Loucy (cell line): ENCODE results near the gene ABCB9.

Experiments used
- H2AFZ ChIP-seq: fragments of 200-600 bp; sonication (generic); 2 replicates; pipeline ENCODE4 v1.6.0; 2016; ENCODE audit warnings: antibody characterized with exemption, mild to moderate bottlenecking, low read length, moderate library complexity
- H3F3A ChIP-seq: fragments of 200-600 bp; 2 replicates; pipeline ENCODE4 v1.6.0; 2016; ENCODE audit warnings: antibody characterized with exemption, low read depth, mild to moderate bottlenecking
- H3K27me3 ChIP-seq: fragments of 200-600 bp; sonication (generic); 2 replicates; pipeline ENCODE4 v1.6.1; 2014; ENCODE audit warnings: low read length, mild to moderate bottlenecking; ENCODE audit not compliant: insufficient read depth, poor library complexity, severe bottlenecking
- H3K36me3 ChIP-seq: fragments of 200-600 bp; sonication (generic); 2 replicates; pipeline ENCODE4 v1.6.1; 2016; ENCODE audit warnings: low read length; ENCODE audit not compliant: insufficient read depth
- H3K4me1 ChIP-seq: fragments of 200-600 bp; sonication (generic); 2 replicates; pipeline ENCODE4 v1.5.1; 2014; ENCODE audit warnings: low read length, mild to moderate bottlenecking; ENCODE audit not compliant: insufficient read depth, poor library complexity, severe bottlenecking
- H3K4me2 ChIP-seq: fragments of 200-600 bp; sonication (generic); 2 replicates; pipeline ENCODE4 v1.6.0; 2014; ENCODE audit warnings: antibody characterized with exemption, low read length, low read depth, mild to moderate bottlenecking; ENCODE audit not compliant: poor library complexity, severe bottlenecking
- H3K4me3 ChIP-seq: fragments of 200-600 bp; sonication (generic); 2 replicates; pipeline ENCODE4 v1.5.1; 2014; ENCODE audit warnings: low read length, mild to moderate bottlenecking, mixed read lengths; ENCODE audit not compliant: poor library complexity, severe bottlenecking
- H3K79me2 ChIP-seq: fragments of 200-600 bp; sonication (generic); 2 replicates; pipeline ENCODE4 v1.6.1; 2014; ENCODE audit warnings: low read length; ENCODE audit not compliant: insufficient read depth
- H3K9ac ChIP-seq: fragments of 200-600 bp; sonication (generic); 2 replicates; pipeline ENCODE4 v1.6.0; 2014; ENCODE audit warnings: mild to moderate bottlenecking, low read depth, low read length, moderate library complexity; ENCODE audit not compliant: poor library complexity, severe bottlenecking
- H3K9me2 ChIP-seq: fragments of 200-600 bp; sonication (generic); replicated peaks from 2 replicates; pipeline ENCODE4 v1.6.1; 2016; ENCODE audit warnings: low read depth, low read length, mixed read lengths
- H3K9me3 ChIP-seq: fragments of 200-600 bp; sonication (generic); 2 replicates; pipeline ENCODE4 v1.6.1; 2014; ENCODE audit warnings: mild to moderate bottlenecking, antibody characterized with exemption, low read length, low read depth; ENCODE audit not compliant: insufficient read depth
- H4K20me1 ChIP-seq: fragments of 200-600 bp; sonication (generic); 2 replicates; pipeline ENCODE4 v1.6.0; 2014; ENCODE audit warnings: antibody characterized with exemption, low read length, mild to moderate bottlenecking; ENCODE audit not compliant: insufficient read depth, poor library complexity, severe bottlenecking
- EZH2phosphoT487 ChIP-seq: fragments of 200-600 bp; IDR thresholded peaks from 2 replicates; pipeline ENCODE4 v1.6.1; 2018; ENCODE audit warnings: antibody characterized with exemption, mild to moderate bottlenecking, moderate library complexity, borderline replicate concordance
- TF ChIP-seq, protein P1 (sequence below): fragments of 200-600 bp; sonication (generic); conservative IDR thresholded peaks from 2 replicates; pipeline ENCODE4 v1.5.1; 2014; ENCODE audit warnings: mild to moderate bottlenecking, antibody characterized with exemption, low read length

The ABCB9 gene

DNA sequence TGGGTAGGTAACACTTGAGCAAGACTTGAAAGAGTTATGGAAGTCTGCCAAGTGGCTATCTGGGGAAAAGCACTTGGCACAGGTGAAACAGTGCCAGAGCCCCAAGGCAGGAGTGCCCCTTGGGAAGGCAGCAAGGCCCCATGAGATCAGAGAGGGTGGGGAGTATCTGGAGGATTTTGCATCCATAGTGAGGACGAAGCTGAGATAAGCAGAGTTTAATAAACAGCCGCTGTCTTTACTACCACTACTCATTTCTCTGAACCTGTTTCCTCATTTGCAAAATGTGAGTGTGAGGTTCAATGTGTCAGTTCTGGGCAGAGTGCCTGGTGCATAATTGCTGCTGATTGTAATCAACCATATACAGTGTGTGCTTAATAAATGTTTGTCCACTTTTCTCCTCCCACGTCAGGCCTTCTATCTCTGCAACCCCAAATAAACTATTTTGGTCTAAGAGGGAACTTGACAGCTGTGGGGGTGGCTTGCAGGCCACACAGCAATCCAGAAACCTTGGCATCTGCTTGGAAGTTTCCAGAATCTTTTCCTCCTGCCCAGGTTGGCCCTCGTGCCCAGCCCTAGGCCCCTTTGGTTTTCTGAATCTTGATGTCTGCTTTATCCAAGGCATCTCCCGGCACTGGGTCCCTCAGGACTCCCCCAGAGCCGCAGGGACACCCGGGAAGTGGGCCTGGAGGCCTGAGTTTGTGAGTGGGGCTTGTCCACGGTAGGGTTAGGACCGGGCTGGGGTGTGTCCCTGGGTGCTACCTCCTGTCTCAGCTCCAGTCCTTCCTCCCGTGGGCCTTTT, 4.5 kb downstream of the ABCB9 start:
- Histone ChIP-seq H4K20me1 (no peaks in the 10 kb centered on the region), H3K9me2 (no peaks in the 10 kb centered on the region), H3K27me3 (no peaks in the 10 kb centered on the region), H2AFZ (no peak overlapping the region), H3K9ac (no peak overlapping the region), H3K36me3 (no peaks in the 10 kb centered on the region), H3K9me3 (no peaks in the 10 kb centered on the region), H3K79me2 (no peaks in the 10 kb centered on the region), H3K4me3 (no peak overlapping the region), H3K4me1 (peaks cover 8% of the 10 kb centered on the region), H3K4me2 (no peak overlapping the region), H3F3A (no peaks in the 10 kb centered on the region)
- TF ChIP-seq, protein P1, sequence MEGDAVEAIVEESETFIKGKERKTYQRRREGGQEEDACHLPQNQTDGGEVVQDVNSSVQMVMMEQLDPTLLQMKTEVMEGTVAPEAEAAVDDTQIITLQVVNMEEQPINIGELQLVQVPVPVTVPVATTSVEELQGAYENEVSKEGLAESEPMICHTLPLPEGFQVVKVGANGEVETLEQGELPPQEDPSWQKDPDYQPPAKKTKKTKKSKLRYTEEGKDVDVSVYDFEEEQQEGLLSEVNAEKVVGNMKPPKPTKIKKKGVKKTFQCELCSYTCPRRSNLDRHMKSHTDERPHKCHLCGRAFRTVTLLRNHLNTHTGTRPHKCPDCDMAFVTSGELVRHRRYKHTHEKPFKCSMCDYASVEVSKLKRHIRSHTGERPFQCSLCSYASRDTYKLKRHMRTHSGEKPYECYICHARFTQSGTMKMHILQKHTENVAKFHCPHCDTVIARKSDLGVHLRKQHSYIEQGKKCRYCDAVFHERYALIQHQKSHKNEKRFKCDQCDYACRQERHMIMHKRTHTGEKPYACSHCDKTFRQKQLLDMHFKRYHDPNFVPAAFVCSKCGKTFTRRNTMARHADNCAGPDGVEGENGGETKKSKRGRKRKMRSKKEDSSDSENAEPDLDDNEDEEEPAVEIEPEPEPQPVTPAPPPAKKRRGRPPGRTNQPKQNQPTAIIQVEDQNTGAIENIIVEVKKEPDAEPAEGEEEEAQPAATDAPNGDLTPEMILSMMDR, result no peak
- TF ChIP-seq EZH2phosphoT487, result no peak

DNA sequence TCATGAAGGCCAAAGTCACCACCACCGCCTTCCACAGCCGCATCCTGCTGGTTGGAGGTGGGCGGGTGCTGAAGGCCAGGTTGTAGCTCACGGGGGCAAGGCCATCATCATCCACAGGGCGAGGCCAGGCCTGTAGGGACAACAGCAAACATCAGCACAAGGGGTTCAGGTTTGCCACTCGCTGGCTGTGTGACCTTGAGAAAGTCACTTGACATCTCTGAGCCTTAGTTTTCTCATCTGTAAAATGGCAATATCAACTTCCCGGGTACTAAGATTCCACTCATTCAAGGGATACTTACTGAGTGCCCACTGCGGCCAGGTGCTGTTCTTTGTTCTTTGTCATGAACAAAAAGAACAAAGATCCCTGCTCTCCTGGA, 6.1 kb downstream of the ABCB9 start:
- H3K79me2 ChIP-seq, result no peaks in the 10 kb centered on the region
- TF ChIP-seq, protein P1, result no peak
- H3K9me3 ChIP-seq, result no peaks in the 10 kb centered on the region
- no peaks in the 10 kb centered on the region for H3K4me1 ChIP-seq
- H3K36me3 ChIP-seq, result no peaks in the 10 kb centered on the region
- no peak overlapping the region for H3K9ac ChIP-seq
- no peaks in the 10 kb centered on the region for H3F3A ChIP-seq
- no peaks in the 10 kb centered on the region for H3K27me3 ChIP-seq
- H3K4me3 ChIP-seq, result no peak overlapping the region
- no peaks in the 10 kb centered on the region for H4K20me1 ChIP-seq
- H3K4me2 ChIP-seq, result no peak overlapping the region
- no peaks in the 10 kb centered on the region for H3K9me2 ChIP-seq
- no peak overlapping the region for H2AFZ ChIP-seq

DNA sequence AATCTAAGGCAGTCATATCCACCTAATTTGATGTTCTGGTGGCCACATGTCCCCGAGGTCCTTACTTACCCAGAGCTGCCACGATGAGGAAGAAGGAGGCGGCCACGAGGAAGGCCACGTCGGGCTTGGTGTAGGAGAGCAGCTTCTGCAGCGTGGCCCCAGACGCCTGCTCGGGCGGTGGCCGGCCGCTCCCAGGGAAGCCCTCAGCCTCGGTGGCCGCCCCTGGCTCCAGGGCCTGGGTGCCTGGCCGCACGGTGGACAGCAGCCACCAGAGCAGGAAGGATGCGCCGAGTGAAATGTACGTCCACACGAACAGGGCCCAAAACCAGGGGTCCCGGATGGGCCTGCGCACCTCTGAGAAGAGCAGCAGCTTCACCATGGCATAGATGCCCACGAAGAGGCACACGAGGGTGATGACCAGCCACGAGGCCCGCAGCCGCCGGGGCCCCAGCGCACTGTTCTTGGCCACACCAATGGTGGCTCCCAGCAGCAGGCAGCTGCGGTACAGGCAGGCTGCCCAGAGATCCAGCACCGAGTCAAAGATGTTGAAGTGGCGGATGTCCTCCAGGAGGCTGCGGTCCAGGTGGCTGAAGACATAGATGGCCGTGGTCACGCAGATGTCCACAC, 6.6 kb downstream of the ABCB9 start:
- H3K9ac ChIP-seq, result no peak overlapping the region

More for the DNA sequence above, 6.6 kb downstream of the ABCB9 start:
- Histone ChIP-seq H3K9me2 (no peaks in the 10 kb centered on the region), H3F3A (no peaks in the 10 kb centered on the region), H4K20me1 (no peaks in the 10 kb centered on the region), H2AFZ (no peak overlapping the region), H3K4me2 (no peak overlapping the region), H3K79me2 (no peaks in the 10 kb centered on the region), H3K4me3 (no peak overlapping the region), H3K27me3 (no peaks in the 10 kb centered on the region), H3K36me3 (no peaks in the 10 kb centered on the region), H3K9me3 (no peaks in the 10 kb centered on the region), H3K4me1 (no peaks in the 10 kb centered on the region)
- TF ChIP-seq, protein P1, result no peak
